GM23338 (cell line): Measurements from ENCODE around the gene ATG7. TPM values are rescaled to one million over a fixed set of nuclear protein-coding genes. Genes with fewer than 3 reads are reported as not detected.

Source experiments
- ATAC-seq: fragments of 200-7000 bp; cut with Tn5 transposase; 3 replicates; pipeline ENCODE4 v1.9.1; 2020
- DNase-seq: peaks from one replicate; pipeline ENCODE4 v3.0.0-alpha.2; 2015; ENCODE audit warnings: low spot score
- H2AFZ ChIP-seq: fragments of 200-600 bp; sonication (generic); 2 replicates; pipeline ENCODE4 v1.8.0; 2016; ENCODE audit warnings: antibody characterized with exemption, mild to moderate bottlenecking, moderate library complexity
- H3F3A ChIP-seq: fragments of 200-600 bp; sonication (generic); replicated peaks from 2 replicates; pipeline ENCODE4 v1.8.0; 2017; ENCODE audit warnings: antibody characterized with exemption, mixed run types, low read depth
- H3K27ac ChIP-seq: fragments of 200-600 bp; sonication (generic); 2 replicates; pipeline ENCODE4 v1.6.1; 2016; ENCODE audit warnings: low read depth
- H3K27me3 ChIP-seq: fragments of 200-600 bp; sonication (generic); 2 replicates; pipeline ENCODE4 v1.8.0; 2016; ENCODE audit warnings: mild to moderate bottlenecking, mixed run types, moderate library complexity; ENCODE audit not compliant: insufficient read depth
- H3K36me3 ChIP-seq: fragments of 200-600 bp; sonication (generic); 2 replicates; pipeline ENCODE4 v1.8.0; 2016; ENCODE audit warnings: mild to moderate bottlenecking; ENCODE audit not compliant: insufficient read depth
- H3K4me1 ChIP-seq: fragments of 200-600 bp; sonication (generic); 2 replicates; pipeline ENCODE4 v1.8.0; 2016; ENCODE audit warnings: mild to moderate bottlenecking, moderate library complexity; ENCODE audit not compliant: insufficient read depth
- H3K4me2 ChIP-seq: fragments of 200-600 bp; sonication (generic); 2 replicates; pipeline ENCODE4 v1.7.1; 2017; ENCODE audit warnings: mixed run types
- H3K4me3 ChIP-seq: fragments of 200-600 bp; sonication (generic); 2 replicates; pipeline ENCODE4 v1.6.1; 2016; ENCODE audit warnings: mixed run types
- H3K79me2 ChIP-seq: fragments of 200-600 bp; sonication (generic); replicated peaks from 2 replicates; pipeline ENCODE4 v1.8.0; 2017; ENCODE audit warnings: mild to moderate bottlenecking; ENCODE audit not compliant: insufficient read depth
- H3K9me2 ChIP-seq: fragments of 200-600 bp; sonication (generic); 2 replicates; pipeline ENCODE4 v1.8.0; 2017; ENCODE audit not compliant: insufficient read depth
- H4K20me1 ChIP-seq: fragments of 200-600 bp; sonication (generic); replicated peaks from 2 replicates; pipeline ENCODE4 v1.8.0; 2017; ENCODE audit warnings: mild to moderate bottlenecking; ENCODE audit not compliant: insufficient read depth
- H3K27ac Mint-ChIP-seq: 2 replicates; pipeline ENCODE4 v1.8.0; 2020; ENCODE audit warnings: inconsistent platforms, mild to moderate bottlenecking, moderate library complexity, mixed read lengths
- H3K27me3 Mint-ChIP-seq: 3 replicates; pipeline ENCODE4 v1.8.0; 2022; ENCODE audit warnings: low read depth, mild to moderate bottlenecking, moderate library complexity, mixed read lengths, inconsistent platforms; ENCODE audit not compliant: insufficient read depth, poor library complexity
- H3K36me3 Mint-ChIP-seq: 3 replicates; pipeline ENCODE4 v1.8.0; 2021; ENCODE audit warnings: low read depth, mild to moderate bottlenecking, inconsistent platforms, moderate library complexity, mixed read lengths
- H3K4me1 Mint-ChIP-seq: 3 replicates; pipeline ENCODE4 v1.8.0; 2020; ENCODE audit warnings: mild to moderate bottlenecking, inconsistent platforms, mixed read lengths
- H3K4me3 Mint-ChIP-seq: 3 replicates; pipeline ENCODE4 v1.8.0; 2021; ENCODE audit warnings: moderate library complexity, mild to moderate bottlenecking, inconsistent platforms, mixed read lengths
- H3K9me3 Mint-ChIP-seq: 3 replicates; pipeline ENCODE4 v1.8.0; 2020; ENCODE audit warnings: moderate library complexity, mild to moderate bottlenecking, inconsistent platforms, mixed read lengths
- CTCF ChIP-seq, 2 experiments: fragments of 200-600 bp in 1 of 2; sonication (generic) in 1 of 2; conservative IDR thresholded peaks; 2 replicates each; pipeline versions ENCODE4 v1.5.1 to v1.6.1; 2016 to 2017; ENCODE audit warnings: antibody characterized with exemption in 2 of 2, low read depth in 2 of 2, mild to moderate bottlenecking in 2 of 2, moderate library complexity in 1 of 2
- EZH2 ChIP-seq: fragments of 200-600 bp; sonication (generic); IDR thresholded peaks from one replicate; pipeline ENCODE4 v1.8.0; 2017; ENCODE audit warnings: antibody characterized with exemption, mild to moderate bottlenecking, low read depth; ENCODE audit not compliant: unreplicated experiment
- polyA plus RNA-seq: library from polyadenylated mRNA; unstranded; fragments of >200 nt; fragmentation: Nextera tagmentation; extraction: Ambion mirVana; gene quantifications from 2 replicates; pipeline ENCODE4 v1.2.1, GENCODE V29; 2016
- total RNA-seq: library from RNA; depleted of rRNA; stranded (reverse); fragments of >200 nt; shearing (Covaris generic); gene quantifications from 2 replicates; pipeline ENCODE4 v1.2.3, GENCODE V29; 2014
- TF ChIP-seq, protein P1 (sequence below): IDR thresholded peaks from 2 replicates; pipeline ENCODE4 v1.6.1; 2016; ENCODE audit warnings: antibody characterized with exemption
- TF ChIP-seq, protein P2 (sequence below): IDR thresholded peaks from one replicate; pipeline ENCODE4 v1.6.1; 2018; ENCODE audit warnings: antibody characterized with exemption; ENCODE audit not compliant: unreplicated experiment

The ATG7 gene
- total and polyA plus RNA-seq, 2 experiments from 2014 or later, result 16.2 to 36.7 TPM

- no peak overlapping the region for H3K4me3 ChIP-seq
- ATAC-seq, result no peak
- H3K27me3 Mint-ChIP-seq, result peaks cover 9% of the 10 kb centered on the region
Measured at GRCh38 chr3:11546657-11547302, 274.6 kb downstream of the ATG7 start.

GRCh38 chr3:11547498-11547897 lies 275.3 kb downstream of the ATG7 start:
- Histone ChIP-seq H3F3A (no peaks in the 10 kb centered on the region), H4K20me1 (no peaks in the 10 kb centered on the region), H3K27me3 (no peaks in the 10 kb centered on the region), H3K79me2 (no peaks in the 10 kb centered on the region), H3K27ac (no peak overlapping the region), H2AFZ (no peak overlapping the region), H3K9me2 (no peaks in the 10 kb centered on the region), H3K36me3 (no peaks in the 10 kb centered on the region), H3K4me1 (no peaks in the 10 kb centered on the region), H3K4me3 (no peak overlapping the region), H3K4me2 (no peak overlapping the region)
- DNase-seq (no peak), ATAC-seq (no peak)
- Mint-ChIP-seq H3K9me3 (no peaks in the 10 kb centered on the region; the same call in 2 of the 3 replicates), H3K4me1 (no peaks in the 10 kb centered on the region), H3K27ac (no peak overlapping the region), H3K27me3 (peaks cover 7% of the 10 kb centered on the region), H3K36me3 (peaks cover 14% of the 10 kb centered on the region; the same call in 2 of the 3 replicates), H3K4me3 (no peak overlapping the region)
- no peak for TF ChIP-seq EZH2
- TF ChIP-seq, protein P1, sequence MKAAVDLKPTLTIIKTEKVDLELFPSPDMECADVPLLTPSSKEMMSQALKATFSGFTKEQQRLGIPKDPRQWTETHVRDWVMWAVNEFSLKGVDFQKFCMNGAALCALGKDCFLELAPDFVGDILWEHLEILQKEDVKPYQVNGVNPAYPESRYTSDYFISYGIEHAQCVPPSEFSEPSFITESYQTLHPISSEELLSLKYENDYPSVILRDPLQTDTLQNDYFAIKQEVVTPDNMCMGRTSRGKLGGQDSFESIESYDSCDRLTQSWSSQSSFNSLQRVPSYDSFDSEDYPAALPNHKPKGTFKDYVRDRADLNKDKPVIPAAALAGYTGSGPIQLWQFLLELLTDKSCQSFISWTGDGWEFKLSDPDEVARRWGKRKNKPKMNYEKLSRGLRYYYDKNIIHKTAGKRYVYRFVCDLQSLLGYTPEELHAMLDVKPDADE, result no peak

More at GRCh38 chr3:11546657-11547302, 274.6 kb downstream of the ATG7 start:
- DNase-seq, result no peak
- Histone ChIP-seq H3F3A (no peaks in the 10 kb centered on the region), H3K79me2 (no peaks in the 10 kb centered on the region), H3K36me3 (no peaks in the 10 kb centered on the region), H3K27ac (no peak overlapping the region), H2AFZ (no peak overlapping the region), H3K27me3 (no peaks in the 10 kb centered on the region), H3K9me2 (no peaks in the 10 kb centered on the region), H3K4me1 (no peaks in the 10 kb centered on the region), H4K20me1 (no peaks in the 10 kb centered on the region), H3K4me2 (no peak overlapping the region)
- Mint-ChIP-seq H3K36me3 (peaks cover 9% of the 10 kb centered on the region; the same call in 1 of the 3 replicates), H3K9me3 (no peaks in the 10 kb centered on the region; the same call in 2 of the 3 replicates), H3K4me1 (no peaks in the 10 kb centered on the region), H3K4me3 (no peak overlapping the region), H3K27ac (peak overlapping the region; percentile 47; the same call in 1 of the 2 replicates)
- TF ChIP-seq, protein P2, sequence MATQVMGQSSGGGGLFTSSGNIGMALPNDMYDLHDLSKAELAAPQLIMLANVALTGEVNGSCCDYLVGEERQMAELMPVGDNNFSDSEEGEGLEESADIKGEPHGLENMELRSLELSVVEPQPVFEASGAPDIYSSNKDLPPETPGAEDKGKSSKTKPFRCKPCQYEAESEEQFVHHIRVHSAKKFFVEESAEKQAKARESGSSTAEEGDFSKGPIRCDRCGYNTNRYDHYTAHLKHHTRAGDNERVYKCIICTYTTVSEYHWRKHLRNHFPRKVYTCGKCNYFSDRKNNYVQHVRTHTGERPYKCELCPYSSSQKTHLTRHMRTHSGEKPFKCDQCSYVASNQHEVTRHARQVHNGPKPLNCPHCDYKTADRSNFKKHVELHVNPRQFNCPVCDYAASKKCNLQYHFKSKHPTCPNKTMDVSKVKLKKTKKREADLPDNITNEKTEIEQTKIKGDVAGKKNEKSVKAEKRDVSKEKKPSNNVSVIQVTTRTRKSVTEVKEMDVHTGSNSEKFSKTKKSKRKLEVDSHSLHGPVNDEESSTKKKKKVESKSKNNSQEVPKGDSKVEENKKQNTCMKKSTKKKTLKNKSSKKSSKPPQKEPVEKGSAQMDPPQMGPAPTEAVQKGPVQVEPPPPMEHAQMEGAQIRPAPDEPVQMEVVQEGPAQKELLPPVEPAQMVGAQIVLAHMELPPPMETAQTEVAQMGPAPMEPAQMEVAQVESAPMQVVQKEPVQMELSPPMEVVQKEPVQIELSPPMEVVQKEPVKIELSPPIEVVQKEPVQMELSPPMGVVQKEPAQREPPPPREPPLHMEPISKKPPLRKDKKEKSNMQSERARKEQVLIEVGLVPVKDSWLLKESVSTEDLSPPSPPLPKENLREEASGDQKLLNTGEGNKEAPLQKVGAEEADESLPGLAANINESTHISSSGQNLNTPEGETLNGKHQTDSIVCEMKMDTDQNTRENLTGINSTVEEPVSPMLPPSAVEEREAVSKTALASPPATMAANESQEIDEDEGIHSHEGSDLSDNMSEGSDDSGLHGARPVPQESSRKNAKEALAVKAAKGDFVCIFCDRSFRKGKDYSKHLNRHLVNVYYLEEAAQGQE, result no peak
- peak in 1 of 2 experiments; percentile 28; a peak in 2 of 4 replicates for TF ChIP-seq CTCF (conservative IDR thresholded peaks at IDR 0.05; ENCODE audit: low read depth in 2 of 2)
